Glomerular visceral epithelial cell (primary cell): ENCODE results near the gene FOXI1.

Source experiments
- DNase-seq: peaks from one replicate; pipeline ENCODE4 v3.0.0-alpha.2; 2016; ENCODE audit errors: extremely low spot score

Gene FOXI1

DNA sequence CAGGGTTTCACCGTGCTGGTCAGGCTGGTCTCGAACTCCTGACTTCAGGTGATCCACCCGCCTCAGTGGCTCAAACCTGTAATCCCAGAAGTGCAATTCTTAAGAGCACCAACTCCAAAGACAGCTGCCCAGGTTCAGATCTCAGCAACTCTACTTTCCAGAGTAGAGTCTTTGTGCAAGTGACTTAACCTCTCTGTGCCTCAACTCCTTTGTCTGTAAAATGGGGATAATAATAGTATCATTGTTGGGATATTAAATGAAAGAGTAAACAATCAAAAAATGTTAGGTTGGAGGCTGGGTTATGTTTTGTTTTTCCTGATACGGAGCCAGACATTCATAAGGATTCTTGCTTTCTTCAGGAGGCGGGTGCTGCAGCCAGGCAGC is 45.0 kb downstream of the FOXI1 start:
- DNase-seq, result no peak

DNA sequence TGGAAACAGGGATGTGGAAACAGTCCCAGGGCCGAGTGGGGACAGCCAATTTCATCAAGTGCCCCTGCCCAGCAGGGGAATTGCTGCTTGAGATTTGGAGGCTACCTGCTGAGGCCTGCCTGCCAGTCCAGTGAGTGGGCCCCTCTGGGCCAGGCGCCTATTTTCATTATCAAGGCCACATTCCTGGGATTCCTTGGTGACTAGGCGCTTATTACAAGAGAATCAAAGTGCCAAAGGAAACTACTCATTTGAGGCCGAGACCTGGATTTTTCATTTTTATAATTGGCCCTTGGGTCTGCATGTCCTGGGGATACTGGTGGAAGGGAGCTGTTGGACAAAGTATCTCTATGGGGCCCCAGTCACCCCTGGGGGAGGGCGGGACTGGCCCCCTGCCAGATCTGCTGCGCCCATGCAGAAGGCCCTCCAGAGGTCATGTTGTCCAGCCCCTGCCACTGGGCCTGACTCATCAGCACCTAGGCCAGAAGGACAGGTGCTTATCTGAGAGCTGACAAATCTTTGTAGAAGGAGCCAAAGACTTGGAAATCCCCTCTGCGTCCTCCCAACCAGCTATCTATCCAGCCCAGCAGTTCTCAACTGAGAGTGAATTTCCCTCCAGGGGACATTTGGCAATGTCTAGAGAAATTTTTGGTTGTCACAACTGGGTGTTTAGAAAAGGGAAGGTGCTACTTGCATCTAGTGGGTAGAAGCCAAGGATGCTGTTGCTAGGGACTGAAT is 45.6 kb downstream of the FOXI1 start:
- DNase-seq, result peak; percentile 90

GRCh38 chr5:170152767-170153166 is 47.1 kb downstream of the FOXI1 start:
- DNase-seq, result no peak

DNA sequence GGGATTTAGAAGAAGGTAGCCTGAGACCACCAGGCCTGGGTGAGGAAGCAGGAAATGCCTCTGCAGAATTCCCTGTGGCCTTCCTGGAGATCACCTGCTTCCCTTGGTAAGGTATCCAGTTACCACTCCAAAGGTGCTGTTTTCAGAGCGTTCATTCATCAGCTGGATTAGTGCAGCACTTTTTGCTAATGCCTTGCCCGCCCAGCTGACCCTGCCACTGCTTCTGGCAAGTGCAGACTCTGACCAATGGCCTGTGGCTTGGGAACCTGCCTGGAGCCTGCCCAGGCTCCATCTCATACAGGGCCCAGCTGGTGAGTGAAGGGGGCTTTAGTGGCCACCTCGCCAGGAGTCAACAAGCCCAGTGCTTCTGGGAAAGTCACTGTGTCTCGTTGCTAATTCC is 48.6 kb downstream of the FOXI1 start:
- DNase-seq, result no peak

- no peak for DNase-seq
These were observed 49.0 kb downstream of the FOXI1 start for GRCh38 chr5:170154744-170155143.

DNA sequence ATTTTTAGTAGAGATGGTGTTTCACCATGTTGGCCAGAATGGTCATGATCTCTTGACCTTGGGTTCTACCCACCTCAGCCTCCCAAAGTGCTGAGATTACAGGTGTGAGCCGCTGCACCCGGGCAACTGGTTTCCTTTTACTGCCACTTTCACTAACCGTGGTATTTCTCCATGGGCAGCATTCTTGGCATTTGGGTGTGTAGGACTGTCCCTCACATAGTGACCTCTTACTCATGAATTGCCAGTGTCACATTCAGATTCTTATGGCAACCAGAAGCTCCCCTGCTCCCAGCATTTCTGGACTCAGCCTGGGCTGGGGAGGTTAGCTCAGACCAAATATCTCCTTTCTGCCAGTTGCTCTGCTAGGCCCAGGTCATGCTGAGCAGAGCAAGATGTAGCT is 50.1 kb downstream of the FOXI1 start:
- DNase-seq, result no peak

- peak; percentile 75 for DNase-seq
These were observed 53.5 kb downstream of the FOXI1 start for GRCh38 chr5:170159101-170159698.
